OCI-LY3 (cell line): ENCODE data around the gene PRODH2.

Experiments used
- EZH2phosphoT487 ChIP-seq: fragments of 200-600 bp; shearing (Covaris generic); IDR thresholded peaks from 2 replicates; pipeline ENCODE4 v1.6.1; 2018; ENCODE audit warnings: antibody characterized with exemption, mixed run types, low read depth
- TF ChIP-seq, protein P1 (sequence below): fragments of 200-600, 300-600 bp; sonication (generic); IDR thresholded peaks from 2 replicates; pipeline ENCODE4 v1.5.1; 2014; ENCODE audit warnings: antibody characterized with exemption, low read length, low read depth

DNA sequence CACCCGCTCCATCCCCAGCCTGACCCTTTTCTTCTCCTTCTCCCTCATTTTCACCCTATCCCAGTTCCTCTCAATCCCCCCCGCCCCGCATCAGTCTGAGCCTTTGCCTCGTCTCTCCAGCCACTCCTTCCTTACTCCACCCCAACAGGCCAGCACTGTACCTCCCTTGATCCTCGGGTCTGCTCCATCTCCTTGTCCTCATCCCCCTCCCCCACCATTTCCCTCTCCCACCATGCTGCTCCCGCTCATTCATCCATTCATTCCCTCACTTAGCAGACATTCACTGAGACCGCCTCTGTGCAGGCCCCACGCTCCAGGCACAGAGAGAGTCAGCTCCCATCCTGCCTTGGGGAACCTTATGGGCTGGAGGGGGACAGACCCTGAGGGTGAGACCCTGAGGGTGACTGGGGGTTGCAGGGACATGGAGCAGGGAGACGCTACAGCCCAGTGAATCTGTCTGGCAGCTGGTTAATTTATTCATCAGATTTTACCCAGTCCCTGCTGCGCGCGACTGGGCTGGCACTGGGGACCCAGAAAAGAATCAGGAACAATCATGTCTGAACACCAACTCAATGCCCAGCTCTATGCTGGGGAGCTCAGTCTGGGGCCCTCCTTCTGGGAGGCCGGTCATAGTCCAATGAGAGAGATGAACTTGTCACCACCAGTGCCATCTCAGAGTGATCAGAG lies 36.4 kb downstream of the PRODH2 start:
- TF ChIP-seq, protein P1, sequence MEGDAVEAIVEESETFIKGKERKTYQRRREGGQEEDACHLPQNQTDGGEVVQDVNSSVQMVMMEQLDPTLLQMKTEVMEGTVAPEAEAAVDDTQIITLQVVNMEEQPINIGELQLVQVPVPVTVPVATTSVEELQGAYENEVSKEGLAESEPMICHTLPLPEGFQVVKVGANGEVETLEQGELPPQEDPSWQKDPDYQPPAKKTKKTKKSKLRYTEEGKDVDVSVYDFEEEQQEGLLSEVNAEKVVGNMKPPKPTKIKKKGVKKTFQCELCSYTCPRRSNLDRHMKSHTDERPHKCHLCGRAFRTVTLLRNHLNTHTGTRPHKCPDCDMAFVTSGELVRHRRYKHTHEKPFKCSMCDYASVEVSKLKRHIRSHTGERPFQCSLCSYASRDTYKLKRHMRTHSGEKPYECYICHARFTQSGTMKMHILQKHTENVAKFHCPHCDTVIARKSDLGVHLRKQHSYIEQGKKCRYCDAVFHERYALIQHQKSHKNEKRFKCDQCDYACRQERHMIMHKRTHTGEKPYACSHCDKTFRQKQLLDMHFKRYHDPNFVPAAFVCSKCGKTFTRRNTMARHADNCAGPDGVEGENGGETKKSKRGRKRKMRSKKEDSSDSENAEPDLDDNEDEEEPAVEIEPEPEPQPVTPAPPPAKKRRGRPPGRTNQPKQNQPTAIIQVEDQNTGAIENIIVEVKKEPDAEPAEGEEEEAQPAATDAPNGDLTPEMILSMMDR = no peak
- TF ChIP-seq EZH2phosphoT487 = no peak
